Ovary (tissue), 3 donors: ENCODE measurements around the gene MYH15.

ENCODE experiments used
- POLR2A ChIP-seq: fragments of 450-650 bp; IDR thresholded peaks from one replicate; pipeline ENCODE4 v1.6.1; 2017; ENCODE audit warnings: antibody characterized with exemption, mild to moderate bottlenecking, moderate library complexity
- TF ChIP-seq, protein P1 (sequence below), 3 donors: fragments of 450-650 bp in 2 of 3; fragments of 200-600 bp in 1 of 3; IDR thresholded peaks; one replicate each; pipeline versions ENCODE4 v1.5.1 to v1.8.0; 2016 to 2022; ENCODE audit warnings: antibody characterized with exemption in 3 of 3, mild to moderate bottlenecking in 1 of 3
- donor health status: DM: no; HTN: no; CAD: no.

DNA sequence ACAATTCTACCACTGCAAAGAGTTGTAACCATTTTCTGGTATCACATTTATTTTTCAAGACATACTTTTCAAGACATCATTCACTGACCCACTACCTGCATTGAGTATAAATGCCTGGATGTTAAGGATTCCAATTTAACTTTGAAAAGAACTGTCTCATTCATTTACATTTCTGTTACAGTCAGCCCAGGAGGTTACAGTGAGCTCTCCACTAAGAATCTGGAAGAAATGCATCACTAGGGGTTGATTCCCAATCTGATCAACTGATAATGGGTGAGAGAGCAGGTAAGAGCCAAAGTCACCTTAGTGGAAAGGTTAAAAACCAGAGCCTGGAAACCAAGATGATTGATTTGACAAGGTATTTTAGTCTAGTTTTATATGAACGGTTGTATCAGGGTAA is 133.0 kb downstream of the MYH15 start:
- TF ChIP-seq POLR2A, result no peak
- TF ChIP-seq, protein P1, sequence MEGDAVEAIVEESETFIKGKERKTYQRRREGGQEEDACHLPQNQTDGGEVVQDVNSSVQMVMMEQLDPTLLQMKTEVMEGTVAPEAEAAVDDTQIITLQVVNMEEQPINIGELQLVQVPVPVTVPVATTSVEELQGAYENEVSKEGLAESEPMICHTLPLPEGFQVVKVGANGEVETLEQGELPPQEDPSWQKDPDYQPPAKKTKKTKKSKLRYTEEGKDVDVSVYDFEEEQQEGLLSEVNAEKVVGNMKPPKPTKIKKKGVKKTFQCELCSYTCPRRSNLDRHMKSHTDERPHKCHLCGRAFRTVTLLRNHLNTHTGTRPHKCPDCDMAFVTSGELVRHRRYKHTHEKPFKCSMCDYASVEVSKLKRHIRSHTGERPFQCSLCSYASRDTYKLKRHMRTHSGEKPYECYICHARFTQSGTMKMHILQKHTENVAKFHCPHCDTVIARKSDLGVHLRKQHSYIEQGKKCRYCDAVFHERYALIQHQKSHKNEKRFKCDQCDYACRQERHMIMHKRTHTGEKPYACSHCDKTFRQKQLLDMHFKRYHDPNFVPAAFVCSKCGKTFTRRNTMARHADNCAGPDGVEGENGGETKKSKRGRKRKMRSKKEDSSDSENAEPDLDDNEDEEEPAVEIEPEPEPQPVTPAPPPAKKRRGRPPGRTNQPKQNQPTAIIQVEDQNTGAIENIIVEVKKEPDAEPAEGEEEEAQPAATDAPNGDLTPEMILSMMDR (IDR thresholded peaks at IDR 0.05), result no peak
